NCI-H2107 (cell line): ENCODE results near the gene DNAJC3.
"Not testable (repeated sequence)": the region's sequence is repeated elsewhere in the genome, so short reads cannot be mapped to it uniquely, and the experiment has no call there.

ENCODE experiments used
- DNase-seq: peaks from one replicate; lab custom pipeline; 2025; lab: John Stamatoyannopoulos, UW

Gene DNAJC3

GRCh38 chr13:95716231-95716630 lies 39.3 kb downstream of the DNAJC3 start:
- no peak for DNase-seq

GRCh38 chr13:95722241-95722640 lies 45.3 kb downstream of the DNAJC3 start:
- DNase-seq = no peak

GRCh38 chr13:95723438-95723837 lies 46.5 kb downstream of the DNAJC3 start:
- DNase-seq = no peak

- DNase-seq = no peak
Measured at GRCh38 chr13:95724252-95724651, 47.3 kb downstream of the DNAJC3 start.

GRCh38 chr13:95726876-95727275 lies 49.9 kb downstream of the DNAJC3 start:
- no peak for DNase-seq

GRCh38 chr13:95728957-95729356 lies 52.0 kb downstream of the DNAJC3 start:
- no peak for DNase-seq

GRCh38 chr13:95734124-95734523 lies 57.2 kb downstream of the DNAJC3 start:
- no peak for DNase-seq

GRCh38 chr13:95740071-95740978 lies 63.4 kb downstream of the DNAJC3 start:
- DNase-seq = not testable (repeated sequence)

- DNase-seq = no peak
Measured at GRCh38 chr13:95740979-95741320, 64.0 kb downstream of the DNAJC3 start.

GRCh38 chr13:95741584-95742563 lies 64.9 kb downstream of the DNAJC3 start:
- DNase-seq = no peak

- no peak for DNase-seq
Measured at GRCh38 chr13:95743192-95743591, 66.3 kb downstream of the DNAJC3 start.

- no peak for DNase-seq
Measured at GRCh38 chr13:95745289-95745688, 68.3 kb downstream of the DNAJC3 start.

- no peak for DNase-seq
Measured at GRCh38 chr13:95745752-95746151, 68.8 kb downstream of the DNAJC3 start.

GRCh38 chr13:95749545-95749944 lies 72.6 kb downstream of the DNAJC3 start:
- DNase-seq = no peak

GRCh38 chr13:95752677-95753076 lies 75.7 kb downstream of the DNAJC3 start:
- no peak for DNase-seq

- no peak for DNase-seq
Measured at GRCh38 chr13:95754069-95754468, 77.1 kb downstream of the DNAJC3 start.

GRCh38 chr13:95756072-95756471 lies 79.1 kb downstream of the DNAJC3 start:
- DNase-seq = no peak

- not testable (repeated sequence) for DNase-seq
Measured at GRCh38 chr13:95762626-95763025, 85.7 kb downstream of the DNAJC3 start.

- DNase-seq = no peak
Measured at GRCh38 chr13:95763601-95764000, 86.7 kb downstream of the DNAJC3 start.

- DNase-seq = no peak
Measured at GRCh38 chr13:95771905-95772304, 95.0 kb downstream of the DNAJC3 start.

- DNase-seq = no peak
Measured at GRCh38 chr13:95779522-95779921, 102.6 kb downstream of the DNAJC3 start.

GRCh38 chr13:95781016-95781415 lies 104.1 kb downstream of the DNAJC3 start:
- DNase-seq = no peak

GRCh38 chr13:95781940-95782339 lies 105.0 kb downstream of the DNAJC3 start:
- DNase-seq = not testable (repeated sequence)
